ENCODE data around the gene NPPC. TPM values are rescaled to one million over a fixed set of nuclear protein-coding genes. Genes with fewer than 3 reads are reported as not detected.
"Not testable (repeated sequence)": the region's sequence is repeated elsewhere in the genome, so short reads cannot be mapped to it uniquely, and the experiment has no call there.

The NPPC gene
- total and polyA plus RNA-seq, 2 of the 8 experiments (the other 6 are each of a cell fraction or from before 2014, with no cell fraction given), result 1.3 to 4.7 TPM

DNA sequence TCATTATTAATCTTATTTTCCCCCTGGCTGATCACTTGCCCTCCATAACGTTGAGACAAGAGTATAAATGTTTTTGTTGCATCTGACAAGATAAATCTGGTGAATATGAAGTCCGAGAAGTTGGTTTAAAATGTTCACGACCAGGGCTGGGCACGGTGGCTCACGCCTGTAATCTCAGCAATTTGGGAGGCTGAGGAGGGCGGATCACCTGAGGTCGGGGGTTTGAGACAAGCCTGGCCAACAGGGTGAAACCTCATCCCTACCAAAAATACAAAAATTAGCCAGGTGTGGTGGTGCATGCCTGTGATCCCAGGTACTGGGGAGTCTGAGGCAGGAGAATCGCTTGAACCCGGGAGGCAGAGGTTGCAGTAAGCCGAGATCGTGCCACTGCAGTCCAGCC, 20.9 kb upstream of the NPPC start:
- H4K20me1 ChIP-seq (replicated peaks in 1 of 2; ENCODE audit: control insufficient read depth in 1 of 2, insufficient read depth in 2 of 2, low read length in 2 of 2); H2BK5ac ChIP-seq (ENCODE audit: low read depth, low read length); H4K5ac ChIP-seq (ENCODE audit: insufficient read length, low read depth, low read length); H3K9ac ChIP-seq (replicated peaks in 1 of 4; ENCODE audit: extremely low read depth in 1 of 4, low read depth in 3 of 4, low read length in 3 of 4); H3K23ac ChIP-seq (ENCODE audit: insufficient read length); H3K56ac ChIP-seq (replicated peaks; ENCODE audit: insufficient read length, low read depth, low read length); H3K79me2 ChIP-seq (ENCODE audit: control insufficient read depth in 1 of 2, insufficient read depth in 2 of 2, low read length in 2 of 2); H4K91ac ChIP-seq (replicated peaks; ENCODE audit: insufficient read length, low read length); H2AFZ ChIP-seq (ENCODE audit: low read length); H3K79me1 ChIP-seq (ENCODE audit: low read depth, low read length); H3K4me3 ChIP-seq (ENCODE audit: extremely low read depth in 1 of 4, insufficient read depth in 2 of 4, low read depth in 3 of 4, low read length in 4 of 4); DNase-seq (ENCODE audit: low read depth in 1 of 2, low spot score in 2 of 2); H3K4me1 ChIP-seq (replicated peaks in 1 of 4; ENCODE audit: control insufficient read depth in 3 of 4, insufficient read depth in 4 of 4, low read length in 3 of 4); H3K27ac ChIP-seq (ENCODE audit: low read depth, low read length); FAIRE-seq; H2BK12ac ChIP-seq (ENCODE audit: low read depth, low read length); H3K4ac ChIP-seq (replicated peaks; ENCODE audit: insufficient read length, low read depth, low read length); H3K18ac ChIP-seq (ENCODE audit: extremely low read depth, low read length); H3K36me3 ChIP-seq (ENCODE audit: control insufficient read depth in 2 of 4, insufficient read depth in 4 of 4, low read length in 3 of 4); H2BK120ac ChIP-seq (replicated peaks; ENCODE audit: low read depth, low read length); H2AK5ac ChIP-seq (ENCODE audit: low read depth, low read length); H2BK20ac ChIP-seq (ENCODE audit: low read length); H3K9me3 ChIP-seq (ENCODE audit: insufficient read depth in 2 of 2, low read depth in 1 of 2, low read length in 1 of 2); H3K14ac ChIP-seq (ENCODE audit: insufficient read length); H3K23me2 ChIP-seq (ENCODE audit: low read depth, low read length); H3K27me3 ChIP-seq (replicated peaks in 1 of 4; ENCODE audit: control insufficient read depth in 3 of 4, extremely low read depth in 1 of 4, insufficient read depth in 3 of 4, low read length in 3 of 4); H2BK15ac ChIP-seq (ENCODE audit: low read length); H4K8ac ChIP-seq (ENCODE audit: extremely low read depth, insufficient read depth, low read length); H3K4me2 ChIP-seq (ENCODE audit: insufficient read depth in 1 of 2, low read depth in 2 of 2, low read length in 2 of 2): not testable (repeated sequence)
- CTCF ChIA-PET (ENCODE audit: partially characterized antibody), result interaction anchor here (3.5 kb wide), 1 partner anchor 17 kb away, joined by 19 read pairs; no protein-coding TSS in a partner anchor
- POLR2A ChIA-PET (ENCODE audit: partially characterized antibody), result interaction anchor here (1.6 kb wide), 1 partner anchor 14 kb away, joined by 7 read pairs; the partner anchor contains the start of gene DIS3L2
- 82% methylated on average over 11 of the region's 11 CpGs; no CpG with 5 or more reads in 1 of the 2 experiments for WGBS, 2 experiments (ENCODE audit: extremely low coverage in 1 of 2, insufficient coverage in 1 of 2, insufficient read length in 1 of 2, insufficient replicate concordance in 2 of 2, low coverage in 1 of 2, low lambda C conversion rate in 2 of 2, missing lambda C conversion rate in 1 of 2)

Measured in H1 (cell line).